Neural cell (in vitro differentiated cells): ENCODE results near the gene DDX51.

ENCODE experiments used
- CTCF ChIP-seq: fragments of 450-650 bp; IDR thresholded peaks from 2 replicates; pipeline ENCODE4 v1.5.1; 2014; ENCODE audit warnings: antibody characterized with exemption, mild to moderate bottlenecking, moderate library complexity; ENCODE audit not compliant: poor library complexity, severe bottlenecking
- EZH2 ChIP-seq: fragments of 200-600, 300-800 bp; shearing (Covaris generic), sonication (generic); IDR thresholded peaks from 2 replicates; pipeline ENCODE4 v1.6.1; 2014; ENCODE audit warnings: antibody characterized with exemption, low read length, borderline replicate concordance, mild to moderate bottlenecking; ENCODE audit not compliant: insufficient read depth, poor library complexity, severe bottlenecking
- REST ChIP-seq: IDR thresholded peaks from 2 replicates; pipeline ENCODE4 v1.6.1; 2012; ENCODE audit warnings: borderline replicate concordance
- TAF1 ChIP-seq: IDR thresholded peaks from 2 replicates; pipeline ENCODE4 v1.6.1; 2012; ENCODE audit warnings: low read depth

DNA sequence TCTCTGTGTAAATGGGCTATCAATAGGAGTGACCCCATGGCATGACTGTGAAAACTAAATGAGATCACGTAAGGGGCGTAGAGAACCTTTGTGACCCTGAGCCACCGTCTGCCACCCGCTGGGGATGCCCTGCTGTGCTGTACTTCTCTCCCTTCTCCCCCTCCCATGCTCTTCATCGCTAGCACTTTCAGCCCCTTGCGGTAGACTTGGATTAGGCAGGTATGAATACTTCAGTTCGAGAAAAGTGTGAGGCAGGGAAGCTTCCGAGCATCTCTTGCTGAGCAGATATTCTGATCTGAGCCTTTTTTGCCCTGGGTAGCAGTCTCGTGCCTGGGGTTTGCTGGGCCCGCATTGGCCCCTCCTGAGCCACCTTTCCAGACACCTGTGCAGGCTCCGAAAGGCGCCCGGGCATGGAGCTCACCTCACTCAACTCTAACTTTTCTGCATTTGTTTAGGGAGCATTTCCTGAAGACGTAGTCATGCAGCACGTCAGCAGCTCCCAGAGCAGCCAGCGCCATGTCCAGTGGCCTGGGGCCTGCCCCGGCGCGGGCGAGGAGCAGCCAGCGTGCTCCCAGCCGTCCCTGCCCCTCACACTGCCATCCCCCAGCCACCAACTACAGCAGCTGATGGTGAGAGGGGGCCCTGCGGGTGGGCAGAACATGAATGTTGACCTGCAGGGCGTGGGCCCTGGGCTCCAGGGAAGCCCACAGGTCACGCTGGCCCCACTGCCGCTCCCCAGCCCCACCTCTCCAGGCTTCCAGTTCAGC lies 40.4 kb downstream of the DDX51 start:
- TF ChIP-seq EZH2, result no peak
- no peak for TF ChIP-seq REST
- TF ChIP-seq TAF1, result no peak
- no peak for TF ChIP-seq CTCF
